HepG2 (cell line): Measurements from ENCODE around the gene ZNF582. TPM values are rescaled to one million over a fixed set of nuclear protein-coding genes. Genes with fewer than 3 reads are reported as not detected.

Experiments used
- ARHGAP35 ChIP-seq: sonication (generic); formaldehyde crosslinking; IDR thresholded peaks from 2 replicates; pipeline ENCODE4 v1.9.0; 2022; ENCODE audit warnings: mild to moderate bottlenecking, inconsistent platforms, moderate library complexity, missing genetic modification reagents, borderline replicate concordance
- BORCS8-MEF2B ChIP-seq: sonication (generic); formaldehyde crosslinking; IDR thresholded peaks from 2 replicates; pipeline ENCODE4 v1.8.0; 2022; ENCODE audit warnings: mild to moderate bottlenecking, missing genetic modification reagents
- KDM3A ChIP-seq: IDR thresholded peaks from 2 replicates; pipeline ENCODE4 v1.6.1; 2018; ENCODE audit warnings: low read depth, missing compliant biosample characterization
- SIX1 ChIP-seq: sonication (generic); formaldehyde crosslinking; IDR thresholded peaks from 2 replicates; pipeline ENCODE4 v1.4.0; 2020; ENCODE audit warnings: missing genetic modification reagents, borderline replicate concordance
- ZNF207 ChIP-seq: fragments of 450-650 bp; IDR thresholded peaks from 2 replicates; pipeline ENCODE4 v1.6.1; 2016; ENCODE audit warnings: antibody characterized with exemption, borderline replicate concordance
- ZNF234 ChIP-seq: sonication (generic); formaldehyde crosslinking; conservative IDR thresholded peaks from 2 replicates; pipeline ENCODE4 v1.5.1; 2020; ENCODE audit warnings: mild to moderate bottlenecking, missing genetic modification reagents
- ZNF768 ChIP-seq: sonication (generic); formaldehyde crosslinking; IDR thresholded peaks from 2 replicates; pipeline ENCODE4 v1.4.0; 2020; ENCODE audit warnings: missing genetic modification reagents
- ZNF841 ChIP-seq: sonication (generic); formaldehyde crosslinking; IDR thresholded peaks from 2 replicates; pipeline ENCODE4 v1.8.1; 2023; ENCODE audit warnings: missing genetic modification reagents, borderline replicate concordance
- ZSCAN9 ChIP-seq: IDR thresholded peaks from 2 replicates; pipeline ENCODE4 v1.6.1; 2016; ENCODE audit warnings: borderline replicate concordance
- polyA plus RNA-seq, 8 experiments: library from polyadenylated mRNA; depleted of rRNA in 3 of 8; stranded (reverse) in 7 of 8; unstranded in 1 of 8; fragments of >200 nt; fragmentation: Illumina TruSeq in 4 of 8; extraction: Trizol in 4 of 8; gene quantifications; 2 replicates each; pipeline versions ENCODE4 v1.2.1 to v1.2.3, GENCODE V29; 2011 to 2016; ENCODE audit warnings: low read depth in 4 of 8, missing spikeins in 1 of 8, mixed read lengths in 1 of 8; ENCODE audit not compliant: insufficient read depth in 1 of 8
- total RNA-seq, 5 experiments: library from RNA; depleted of rRNA; stranded (reverse); fragments of >200 nt; fragmentation: Illumina TruSeq; extraction: Trizol; gene quantifications; 2 replicates each; pipeline ENCODE4 v1.2.3, GENCODE V29; 2016; ENCODE audit warnings: low read depth in 1 of 5
- TF ChIP-seq, protein P1 (sequence below): sonication (generic); formaldehyde crosslinking; IDR thresholded peaks from 2 replicates; pipeline ENCODE4 v1.4.0; 2020; ENCODE audit warnings: missing genetic modification reagents
- TF ChIP-seq, protein P2 (sequence below): IDR thresholded peaks from 2 replicates; pipeline ENCODE4 v1.6.1; 2016; ENCODE audit warnings: low read depth, control low read depth
- TF ChIP-seq, protein P3 (sequence below): sonication (generic); formaldehyde crosslinking; IDR thresholded peaks from 2 replicates; pipeline ENCODE4 v1.5.0; 2020; ENCODE audit warnings: missing genetic modification reagents
- TF ChIP-seq, protein P4 (sequence below): sonication (generic); formaldehyde crosslinking; IDR thresholded peaks from 2 replicates; pipeline ENCODE4 v1.8.0; 2022; ENCODE audit warnings: mild to moderate bottlenecking, missing genetic modification reagents, moderate library complexity
- TF ChIP-seq, protein P5 (sequence below): IDR thresholded peaks from 2 replicates; pipeline ENCODE4 v1.6.1; 2012; ENCODE audit warnings: inconsistent platforms
- TF ChIP-seq, protein P6 (sequence below): fragments of 450-650 bp; IDR thresholded peaks from 2 replicates; pipeline ENCODE4 v1.6.1; 2016

Gene ZNF582
- total and polyA plus RNA-seq, 2 of the 13 experiments (the other 11 are each of a cell fraction or from before 2014, with no cell fraction given): 0.83 to 1.6 TPM

DNA sequence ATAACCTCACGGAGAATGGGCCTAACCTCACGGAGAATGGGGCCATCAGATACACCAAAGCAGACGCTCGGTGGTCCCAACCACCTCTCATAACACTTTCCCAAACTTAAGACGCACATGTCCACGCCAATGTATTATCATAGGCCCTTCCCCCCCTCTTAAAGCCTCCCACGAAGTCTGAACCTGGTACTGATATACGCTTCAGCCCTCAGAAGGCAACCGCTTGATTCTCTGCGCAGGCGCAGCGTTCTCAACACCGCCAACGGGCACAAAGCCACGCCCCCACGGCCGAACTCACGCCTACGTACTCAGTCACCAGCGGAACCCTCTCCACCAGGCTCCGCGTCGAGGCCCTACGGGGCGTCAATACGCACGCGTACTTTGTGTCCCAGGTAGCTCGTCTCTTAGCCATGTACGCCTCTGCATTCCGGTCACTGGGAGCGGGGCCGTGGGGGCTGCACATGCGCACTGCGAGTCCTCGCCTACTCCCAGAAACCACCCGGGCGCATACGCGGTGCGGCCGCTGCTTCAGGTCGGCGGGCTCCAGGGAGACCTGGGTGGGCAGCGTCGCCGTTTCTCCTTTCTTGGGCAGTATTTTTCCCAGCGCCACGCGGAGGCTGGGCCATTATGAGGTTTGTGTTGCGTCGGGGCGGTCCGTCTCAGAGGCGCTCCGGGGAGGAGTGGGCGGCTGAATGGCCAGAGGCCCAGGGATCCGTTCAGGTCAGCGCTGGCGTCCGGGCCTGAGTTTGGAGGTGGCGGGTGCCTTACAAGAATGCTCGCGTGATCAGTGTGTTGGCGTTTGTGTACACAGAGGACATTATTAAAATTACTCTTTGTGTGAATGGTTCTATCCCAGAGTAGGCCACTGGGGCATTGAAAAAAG, 25.3 kb downstream of the ZNF582 start (continued):
- TF ChIP-seq, protein P1, sequence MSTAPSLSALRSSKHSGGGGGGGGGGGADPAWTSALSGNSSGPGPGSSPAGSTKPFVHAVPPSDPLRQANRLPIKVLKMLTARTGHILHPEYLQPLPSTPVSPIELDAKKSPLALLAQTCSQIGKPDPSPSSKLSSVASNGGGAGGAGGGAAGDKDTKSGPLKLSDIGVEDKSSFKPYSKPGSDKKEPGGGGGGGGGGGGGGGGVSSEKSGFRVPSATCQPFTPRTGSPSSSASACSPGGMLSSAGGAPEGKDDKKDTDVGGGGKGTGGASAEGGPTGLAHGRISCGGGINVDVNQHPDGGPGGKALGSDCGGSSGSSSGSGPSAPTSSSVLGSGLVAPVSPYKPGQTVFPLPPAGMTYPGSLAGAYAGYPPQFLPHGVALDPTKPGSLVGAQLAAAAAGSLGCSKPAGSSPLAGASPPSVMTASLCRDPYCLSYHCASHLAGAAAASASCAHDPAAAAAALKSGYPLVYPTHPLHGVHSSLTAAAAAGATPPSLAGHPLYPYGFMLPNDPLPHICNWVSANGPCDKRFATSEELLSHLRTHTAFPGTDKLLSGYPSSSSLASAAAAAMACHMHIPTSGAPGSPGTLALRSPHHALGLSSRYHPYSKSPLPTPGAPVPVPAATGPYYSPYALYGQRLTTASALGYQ (CRISPR knock-in tag): no peak
- TF ChIP-seq ZNF234 (CRISPR knock-in tag): no peak
- peak; percentile 76 for TF ChIP-seq BORCS8-MEF2B (CRISPR knock-in tag)
- peak; percentile 27; the same call in 1 of the 2 replicates for TF ChIP-seq ZSCAN9 (CRISPR knock-in tag)
- TF ChIP-seq ZNF207: no peak
- TF ChIP-seq, protein P2, sequence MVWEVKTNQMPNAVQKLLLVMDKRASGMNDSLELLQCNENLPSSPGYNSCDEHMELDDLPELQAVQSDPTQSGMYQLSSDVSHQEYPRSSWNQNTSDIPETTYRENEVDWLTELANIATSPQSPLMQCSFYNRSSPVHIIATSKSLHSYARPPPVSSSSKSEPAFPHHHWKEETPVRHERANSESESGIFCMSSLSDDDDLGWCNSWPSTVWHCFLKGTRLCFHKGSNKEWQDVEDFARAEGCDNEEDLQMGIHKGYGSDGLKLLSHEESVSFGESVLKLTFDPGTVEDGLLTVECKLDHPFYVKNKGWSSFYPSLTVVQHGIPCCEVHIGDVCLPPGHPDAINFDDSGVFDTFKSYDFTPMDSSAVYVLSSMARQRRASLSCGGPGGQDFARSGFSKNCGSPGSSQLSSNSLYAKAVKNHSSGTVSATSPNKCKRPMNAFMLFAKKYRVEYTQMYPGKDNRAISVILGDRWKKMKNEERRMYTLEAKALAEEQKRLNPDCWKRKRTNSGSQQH (CRISPR knock-in tag): no peak
- no peak; the same call in 1 of the 2 replicates for TF ChIP-seq ZNF768
- TF ChIP-seq, protein P3, sequence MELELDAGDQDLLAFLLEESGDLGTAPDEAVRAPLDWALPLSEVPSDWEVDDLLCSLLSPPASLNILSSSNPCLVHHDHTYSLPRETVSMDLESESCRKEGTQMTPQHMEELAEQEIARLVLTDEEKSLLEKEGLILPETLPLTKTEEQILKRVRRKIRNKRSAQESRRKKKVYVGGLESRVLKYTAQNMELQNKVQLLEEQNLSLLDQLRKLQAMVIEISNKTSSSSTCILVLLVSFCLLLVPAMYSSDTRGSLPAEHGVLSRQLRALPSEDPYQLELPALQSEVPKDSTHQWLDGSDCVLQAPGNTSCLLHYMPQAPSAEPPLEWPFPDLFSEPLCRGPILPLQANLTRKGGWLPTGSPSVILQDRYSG (CRISPR knock-in tag): no peak
- TF ChIP-seq, protein P4, sequence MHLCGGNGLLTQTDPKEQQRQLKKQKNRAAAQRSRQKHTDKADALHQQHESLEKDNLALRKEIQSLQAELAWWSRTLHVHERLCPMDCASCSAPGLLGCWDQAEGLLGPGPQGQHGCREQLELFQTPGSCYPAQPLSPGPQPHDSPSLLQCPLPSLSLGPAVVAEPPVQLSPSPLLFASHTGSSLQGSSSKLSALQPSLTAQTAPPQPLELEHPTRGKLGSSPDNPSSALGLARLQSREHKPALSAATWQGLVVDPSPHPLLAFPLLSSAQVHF (CRISPR knock-in tag): 0 out of 2 replicates have a peak, but pooled peaks have one; percentile 65
- TF ChIP-seq, protein P5, sequence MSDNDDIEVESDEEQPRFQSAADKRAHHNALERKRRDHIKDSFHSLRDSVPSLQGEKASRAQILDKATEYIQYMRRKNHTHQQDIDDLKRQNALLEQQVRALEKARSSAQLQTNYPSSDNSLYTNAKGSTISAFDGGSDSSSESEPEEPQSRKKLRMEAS: peak; percentile 90
- no peak; the same call in 1 of the 2 replicates for TF ChIP-seq ARHGAP35
- TF ChIP-seq, protein P6, sequence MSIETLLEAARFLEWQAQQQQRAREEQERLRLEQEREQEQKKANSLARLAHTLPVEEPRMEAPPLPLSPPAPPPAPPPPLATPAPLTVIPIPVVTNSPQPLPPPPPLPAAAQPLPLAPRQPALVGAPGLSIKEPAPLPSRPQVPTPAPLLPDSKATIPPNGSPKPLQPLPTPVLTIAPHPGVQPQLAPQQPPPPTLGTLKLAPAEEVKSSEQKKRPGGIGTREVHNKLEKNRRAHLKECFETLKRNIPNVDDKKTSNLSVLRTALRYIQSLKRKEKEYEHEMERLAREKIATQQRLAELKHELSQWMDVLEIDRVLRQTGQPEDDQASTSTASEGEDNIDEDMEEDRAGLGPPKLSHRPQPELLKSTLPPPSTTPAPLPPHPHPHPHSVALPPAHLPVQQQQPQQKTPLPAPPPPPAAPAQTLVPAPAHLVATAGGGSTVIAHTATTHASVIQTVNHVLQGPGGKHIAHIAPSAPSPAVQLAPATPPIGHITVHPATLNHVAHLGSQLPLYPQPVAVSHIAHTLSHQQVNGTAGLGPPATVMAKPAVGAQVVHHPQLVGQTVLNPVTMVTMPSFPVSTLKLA: no peak
- no peak for TF ChIP-seq SIX1 (CRISPR knock-in tag)
- TF ChIP-seq KDM3A (CRISPR knock-in tag): no peak
- 0 out of 2 replicates have a peak, but pooled peaks have one; percentile 60 for TF ChIP-seq ZNF841 (CRISPR knock-in tag)
